ENCODE data around the gene PRH2.
A peak's percentile ranks its signal among the peaks of the same experiment; 100 is the strongest.

The PRH2 gene

DNA sequence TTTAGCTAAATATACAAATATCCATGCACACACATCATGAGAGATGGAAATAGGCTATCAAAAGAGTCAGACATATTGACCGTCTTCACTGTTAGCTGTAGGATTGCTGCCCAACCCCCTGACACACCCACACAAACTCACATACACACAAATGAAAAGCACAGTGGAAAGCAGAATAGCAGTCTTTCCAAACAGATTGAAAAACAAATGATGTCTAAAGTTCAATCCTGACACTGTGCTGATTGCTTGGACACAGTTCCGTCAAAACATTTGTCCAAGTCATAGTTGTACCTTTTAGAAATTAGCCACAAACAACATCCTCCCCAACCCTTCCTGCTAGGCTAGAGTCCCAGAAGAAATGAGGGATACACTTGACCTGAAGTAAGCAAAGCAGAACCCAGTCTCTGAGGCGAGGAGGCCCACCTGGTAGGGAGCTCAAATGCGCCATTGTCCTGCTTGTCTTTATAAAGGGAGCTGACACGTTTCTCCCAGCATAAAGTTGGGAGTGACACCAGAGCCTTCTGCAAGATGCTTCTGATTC, at the start of gene PRH2:
TSS of gene PRH2 (plus strand) at position 491 of the 541 bp plus-strand sequence. CDS start at position 529, 38 bp downstream.
- DNase-seq: no peak

DNA sequence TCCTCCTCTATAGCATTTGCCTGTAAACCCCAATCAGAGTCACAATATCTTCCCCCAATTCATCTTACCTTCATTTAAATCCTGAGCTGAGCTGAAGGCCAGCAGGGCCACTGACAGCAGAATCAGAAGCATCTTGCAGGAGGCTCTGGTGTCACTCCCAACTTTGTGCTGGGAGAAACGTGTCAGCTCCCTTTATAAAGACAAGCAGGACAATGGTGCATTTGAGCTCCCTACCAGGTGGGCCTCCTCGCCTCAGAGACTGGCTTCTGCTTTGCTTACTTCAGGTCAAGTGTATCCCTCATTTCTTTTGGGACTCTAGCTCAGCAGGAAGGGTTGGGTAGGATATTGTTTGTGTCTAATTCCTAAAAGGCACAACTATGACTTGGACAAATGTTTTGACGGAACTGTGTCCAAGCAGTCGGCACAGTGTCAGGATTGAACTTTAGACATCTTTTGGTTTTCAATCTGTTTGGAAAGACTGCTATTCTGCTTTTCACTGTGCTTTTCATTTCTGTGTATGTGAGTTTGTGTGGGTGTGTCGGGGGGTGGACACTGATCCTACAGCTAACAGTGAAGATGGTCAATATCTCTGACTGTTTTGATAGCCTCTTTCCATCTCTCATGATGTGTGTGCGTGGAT, 44.8 kb upstream of the PRH2 start, which contains the start of gene PRH1:
TSS of gene PRH1 (minus strand) at position 170 of the 640 bp plus-strand sequence. CDS start at position 132, 38 bp downstream.
- no peak for DNase-seq

DNA sequence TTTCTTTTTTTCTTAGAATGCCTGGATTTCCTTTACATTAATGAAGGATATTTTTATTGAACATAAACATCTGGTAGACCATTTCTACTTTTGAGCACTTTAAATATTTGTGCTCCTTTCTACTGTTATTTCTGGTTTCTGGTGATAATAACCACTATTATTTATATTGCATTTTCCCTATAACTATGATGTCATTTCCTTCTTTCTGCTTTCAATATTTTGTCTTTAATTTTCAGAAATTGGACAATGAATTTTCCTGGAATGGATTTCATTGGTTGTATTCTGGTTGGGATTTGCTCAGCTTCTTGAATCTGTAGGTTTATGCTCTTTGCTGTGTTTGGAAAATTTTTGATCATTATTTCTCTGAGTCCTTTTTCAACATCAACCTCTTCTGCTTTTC, 39.8 kb upstream of the PRH2 start:
- no peak for DNase-seq

DNA sequence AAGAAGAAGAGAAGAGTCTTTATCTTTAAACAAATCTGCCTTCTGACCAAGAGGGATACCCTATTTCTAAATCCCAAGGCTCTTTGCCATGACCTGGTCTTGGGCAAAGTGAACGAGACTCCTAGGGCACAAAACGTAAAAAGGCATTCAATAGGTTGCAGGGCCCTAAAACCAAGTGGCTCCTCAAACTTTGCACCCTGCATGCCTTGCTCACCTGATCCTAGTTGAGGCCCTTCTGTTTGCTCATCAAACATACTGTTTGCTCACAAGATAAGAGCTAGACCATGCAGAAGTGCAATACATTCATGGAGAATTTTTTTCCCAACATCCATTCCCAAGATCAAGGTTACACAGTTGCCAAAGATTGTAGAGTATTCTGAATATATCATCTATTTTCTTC, 37.1 kb upstream of the PRH2 start:
- peak; percentile 22 for DNase-seq

DNA sequence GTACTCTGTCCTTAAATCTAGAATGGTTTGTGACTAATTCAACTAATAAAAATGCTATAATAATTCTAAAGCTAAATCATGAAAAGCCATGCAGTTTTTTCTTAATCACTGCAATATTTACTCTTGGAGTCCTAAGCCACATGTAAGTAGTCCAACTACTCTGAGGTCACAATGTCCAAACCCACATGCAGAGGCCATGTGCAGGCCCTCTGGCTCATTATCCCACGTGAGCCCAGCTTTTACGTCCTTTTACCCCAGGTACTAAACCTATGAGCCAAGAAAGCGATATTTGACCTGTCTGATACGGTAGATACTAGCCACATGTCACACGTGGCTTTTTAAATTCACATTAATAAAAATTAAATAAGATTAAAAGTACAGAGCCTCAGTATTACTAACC, 32.2 kb upstream of the PRH2 start:
- no peak for DNase-seq

DNA sequence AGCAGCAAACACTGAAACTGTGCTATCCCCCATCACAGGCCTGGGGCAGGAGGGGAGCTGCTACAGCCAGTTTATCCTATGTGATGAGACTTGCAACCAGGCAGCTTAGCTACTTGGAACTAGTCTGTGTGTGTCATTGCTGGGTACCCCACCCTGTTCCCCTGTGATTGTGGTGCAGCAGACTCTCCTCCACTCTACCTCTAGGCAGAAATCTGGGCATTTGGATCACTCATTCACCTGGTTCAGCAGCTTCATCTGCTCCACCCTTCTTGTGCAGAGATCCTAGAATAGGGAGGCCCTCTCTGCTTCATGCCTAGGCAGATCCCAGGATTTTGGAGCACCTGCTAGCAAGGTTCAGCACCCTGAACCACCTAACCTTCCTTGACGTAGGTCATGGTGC, 28.5 kb upstream of the PRH2 start:
- DNase-seq: no peak

DNA sequence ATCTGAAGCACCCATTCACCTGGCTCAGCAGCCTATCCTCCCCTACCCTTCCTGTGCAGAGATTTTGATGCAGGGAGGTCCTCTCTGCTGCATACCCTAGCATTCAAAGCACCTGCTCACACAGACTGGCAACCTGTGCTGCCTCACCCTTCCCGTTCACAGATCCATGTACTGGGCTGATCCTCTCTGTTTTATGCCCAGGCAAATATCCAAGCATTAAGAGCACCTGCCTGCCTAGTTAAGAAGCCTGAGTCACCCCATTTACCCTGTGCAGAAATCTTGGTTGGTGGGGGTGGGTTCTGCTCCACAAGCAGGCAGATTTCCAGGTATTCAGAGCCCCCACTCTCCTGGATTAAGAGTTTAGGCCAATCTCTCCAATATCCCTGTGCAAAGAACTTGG, 28.1 kb upstream of the PRH2 start:
- DNase-seq: no peak

DNA sequence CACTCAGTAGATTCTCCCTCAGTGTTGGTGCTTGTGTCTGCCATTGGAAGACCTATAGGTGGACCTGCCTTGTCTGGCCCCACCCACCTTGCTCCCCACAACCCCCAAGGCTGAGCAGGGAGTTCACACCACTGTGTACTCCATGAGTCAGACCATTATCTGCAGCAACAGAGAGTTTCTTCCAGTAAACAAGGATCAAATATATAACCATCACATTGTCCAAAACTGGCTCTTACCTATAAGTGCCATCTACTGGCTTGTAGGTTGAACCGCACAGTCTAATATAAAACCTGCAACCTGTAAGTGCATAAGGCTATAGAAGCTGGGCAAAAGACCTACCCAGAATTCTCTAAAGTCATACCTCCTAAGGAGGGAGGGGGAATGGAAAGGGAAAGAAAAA, 27.6 kb upstream of the PRH2 start:
- DNase-seq: no peak

DNA sequence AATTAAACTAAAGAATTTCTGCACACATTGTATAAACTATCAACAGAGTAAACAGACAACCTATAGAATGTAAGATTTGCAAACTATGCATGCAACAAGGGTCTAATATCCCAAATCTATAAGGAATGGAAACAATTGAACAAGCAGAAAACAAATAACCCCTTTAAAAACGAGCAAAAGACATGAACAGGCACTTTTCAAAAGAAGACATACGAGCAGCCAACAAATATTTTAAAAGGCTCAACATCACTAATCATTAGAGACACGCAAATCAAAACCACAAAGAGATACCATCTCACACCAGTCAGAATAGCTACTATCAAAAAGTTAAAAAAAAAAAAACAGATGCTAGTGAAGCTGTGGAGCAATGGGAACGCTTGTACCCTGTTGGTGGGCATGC, 24.4 kb upstream of the PRH2 start:
- no peak for DNase-seq

DNA sequence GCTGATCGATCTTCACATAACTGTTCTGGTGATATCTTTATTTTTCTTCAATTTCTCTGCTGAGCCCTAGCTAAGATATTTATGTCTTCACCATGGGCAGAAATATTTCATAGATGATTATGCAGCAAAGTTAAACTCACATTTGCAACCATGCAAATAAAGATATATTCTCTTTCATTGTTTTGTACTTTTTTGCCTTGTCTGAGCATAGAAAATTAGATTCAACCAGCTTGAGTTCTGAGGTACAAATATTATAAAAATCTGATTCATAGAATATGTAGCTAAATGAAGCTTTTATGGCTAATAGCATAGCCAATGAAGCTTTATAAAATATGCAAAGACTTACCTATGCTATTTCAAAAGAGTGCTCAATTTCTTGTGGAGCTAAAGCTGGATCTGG, 19.6 kb upstream of the PRH2 start, which contains the start of gene TAS2R13:
TSS of gene TAS2R13 (minus strand) at position 101 of the 400 bp plus-strand sequence. CDS start 264 bp downstream, outside the sequence.
- DNase-seq: no peak

DNA sequence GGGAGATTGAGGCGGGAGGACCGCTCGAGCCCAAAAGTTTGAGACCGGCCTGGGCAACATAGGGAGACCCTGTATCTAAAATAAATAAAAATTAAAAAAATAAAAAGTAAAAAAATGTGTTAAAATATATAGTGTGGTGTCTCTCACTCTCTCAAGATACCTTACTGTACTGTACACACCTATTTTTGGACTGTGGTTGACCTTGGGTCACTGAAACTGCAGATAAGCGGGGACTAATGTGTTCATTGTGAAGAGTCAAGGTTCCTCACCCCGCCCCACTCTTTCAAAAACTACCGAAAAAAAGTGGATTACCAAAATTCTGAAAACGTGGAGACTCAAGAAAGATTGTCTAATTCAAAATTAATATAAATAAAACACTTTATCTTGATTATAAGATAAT, 18.7 kb upstream of the PRH2 start:
- no peak for DNase-seq

DNA sequence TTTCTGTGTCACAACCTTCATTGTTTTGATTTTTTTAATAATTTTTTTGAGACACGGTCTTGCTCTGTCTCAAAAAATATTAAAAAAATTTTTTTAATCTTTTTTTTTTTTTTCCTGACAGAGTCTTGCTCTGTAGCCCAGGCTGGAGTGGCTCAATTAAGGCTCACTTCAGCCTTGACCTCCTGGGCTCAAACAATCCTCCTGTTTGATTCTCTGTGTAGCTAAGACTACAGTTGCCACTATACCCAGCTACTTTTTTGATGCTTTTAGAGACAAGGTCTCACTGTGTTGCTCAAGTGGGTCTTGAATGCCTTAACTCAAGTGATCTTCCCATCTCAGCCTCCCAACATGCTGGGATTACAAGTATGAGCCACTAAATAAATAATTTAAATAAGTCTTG, 9.2 kb upstream of the PRH2 start:
- DNase-seq: no peak

DNA sequence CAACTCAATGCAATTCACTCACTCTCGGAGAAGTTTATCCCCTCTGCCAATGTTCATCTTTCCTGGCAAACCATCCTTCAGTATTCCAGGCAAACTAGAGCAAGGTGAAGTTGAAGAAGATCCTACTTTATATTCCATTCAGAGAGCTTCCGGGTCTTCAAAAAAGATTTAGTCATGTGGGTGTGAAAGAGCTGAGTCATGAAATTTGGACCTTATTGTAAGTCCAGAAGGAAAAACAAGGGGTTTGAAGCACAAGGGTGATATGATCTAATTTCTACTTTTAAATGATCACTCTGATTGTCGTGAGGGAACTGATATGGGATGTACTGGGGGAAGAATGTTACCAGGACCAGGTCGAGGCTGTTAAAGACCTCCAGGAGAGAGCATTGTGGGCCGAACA, 2.8 kb upstream of the PRH2 start:
- no peak for DNase-seq

DNA sequence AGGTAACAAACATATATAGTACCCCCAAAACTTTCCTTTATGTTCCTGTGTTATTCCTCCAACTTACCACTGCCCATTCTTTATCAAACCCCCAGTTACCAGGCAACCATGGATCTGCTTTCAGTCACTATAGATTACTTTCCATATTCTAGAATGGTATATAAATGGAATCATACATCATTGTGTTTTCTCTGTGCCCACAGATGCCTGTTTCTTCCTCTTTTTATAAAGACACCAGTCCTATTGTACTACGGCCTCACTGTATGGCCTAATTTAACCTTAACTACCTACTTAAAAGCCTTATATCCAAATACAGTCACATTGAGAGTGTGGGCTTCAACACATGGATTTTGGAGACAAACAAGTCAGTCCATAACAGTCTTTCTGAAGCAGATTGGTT, 7.5 kb downstream of the PRH2 start:
- DNase-seq: no peak

DNA sequence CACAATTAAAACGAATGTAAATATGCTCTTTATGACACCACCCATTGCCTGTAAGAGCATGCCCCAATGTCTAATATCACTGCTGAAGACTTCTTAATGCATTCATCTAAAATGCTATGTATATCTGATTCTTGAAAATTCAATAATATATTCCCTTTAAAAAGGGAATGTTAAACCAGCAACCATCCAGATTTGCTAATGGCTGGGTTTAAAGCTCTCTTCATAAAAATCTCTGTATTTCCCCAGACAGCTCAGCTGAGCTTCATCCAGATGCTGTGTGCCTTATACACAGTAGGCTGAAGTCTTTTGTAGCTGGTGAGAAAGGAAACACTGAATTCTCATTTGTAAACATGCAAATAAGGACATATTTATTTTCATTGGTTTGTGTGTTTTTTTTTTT, 10.1 kb downstream of the PRH2 start, which contains the start of gene TAS2R14:
TSS of gene TAS2R14 (minus strand) at position 101 of the 400 bp plus-strand sequence. CDS start at position 45, 56 bp downstream.
- DNase-seq: no peak

DNA sequence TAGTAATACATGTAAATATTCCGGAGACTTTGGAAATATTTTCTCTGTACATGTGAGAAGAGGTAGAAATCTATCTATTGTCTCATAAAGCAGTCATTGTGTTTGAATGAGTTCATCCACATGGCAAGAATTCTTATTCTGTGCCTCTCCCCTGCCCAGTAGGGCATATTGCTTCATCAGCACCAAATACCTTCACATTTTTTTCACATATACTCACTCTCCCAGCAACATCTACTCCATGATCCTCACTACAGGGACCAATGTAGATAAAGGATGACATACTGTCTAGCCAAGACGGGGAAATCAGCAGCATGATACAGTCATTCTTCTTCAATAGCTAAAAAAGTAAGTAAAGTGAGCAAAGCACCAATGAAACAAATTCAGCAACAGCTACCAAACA, 11.4 kb downstream of the PRH2 start:
- DNase-seq: no peak

DNA sequence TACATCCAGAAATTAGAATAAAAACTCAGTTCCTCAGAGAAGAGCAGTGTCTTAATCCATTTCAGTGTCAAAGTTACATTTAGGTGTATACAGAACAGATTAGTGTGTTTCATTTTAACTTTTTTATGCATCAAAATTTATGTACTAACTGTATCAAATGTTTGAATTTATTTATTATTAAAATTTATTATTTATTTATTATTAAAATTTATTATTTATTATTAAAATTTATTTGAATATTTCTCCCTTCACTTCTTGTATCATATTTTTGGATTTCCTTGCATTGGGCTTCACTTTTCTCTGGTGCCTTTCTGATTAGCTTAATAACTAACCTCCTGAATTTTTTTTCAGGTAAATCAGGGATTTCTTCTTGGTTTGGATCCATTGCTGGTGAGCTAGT, 12.3 kb downstream of the PRH2 start:
- DNase-seq: no peak

DNA sequence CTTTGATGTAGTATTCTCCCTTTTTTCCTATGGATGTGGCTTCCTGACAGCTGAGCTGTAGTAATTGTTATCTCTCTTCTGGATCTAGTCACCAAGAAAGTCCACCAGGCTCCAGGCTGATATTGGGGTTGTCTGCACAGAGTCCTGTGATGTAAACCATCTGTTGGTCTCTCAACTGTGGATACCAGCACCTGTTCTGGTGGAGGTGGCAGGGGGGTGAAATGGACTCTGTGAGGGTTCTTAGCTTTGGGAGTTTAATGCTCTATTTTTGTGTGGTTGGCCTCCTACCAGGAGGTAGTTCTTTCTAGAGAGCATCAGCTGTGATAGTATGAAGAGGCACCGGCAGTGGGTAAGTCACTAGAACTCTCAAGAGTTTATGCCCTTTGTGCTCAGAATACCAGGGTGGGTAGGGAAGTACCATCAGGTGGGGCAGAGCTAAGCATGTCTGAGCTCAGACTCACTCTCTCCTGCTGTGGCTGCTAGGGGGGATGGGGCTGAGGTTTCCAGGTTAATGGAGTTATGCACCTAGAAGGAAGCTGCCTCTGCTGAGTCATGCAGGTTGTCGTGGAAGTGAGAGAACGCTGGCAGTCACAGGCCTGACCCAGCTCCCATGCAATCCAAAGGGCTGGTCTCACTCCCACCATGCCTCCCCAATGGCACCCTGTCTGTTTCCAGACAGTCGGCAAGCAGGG, 13.0 kb downstream of the PRH2 start:
- DNase-seq: no peak

DNA sequence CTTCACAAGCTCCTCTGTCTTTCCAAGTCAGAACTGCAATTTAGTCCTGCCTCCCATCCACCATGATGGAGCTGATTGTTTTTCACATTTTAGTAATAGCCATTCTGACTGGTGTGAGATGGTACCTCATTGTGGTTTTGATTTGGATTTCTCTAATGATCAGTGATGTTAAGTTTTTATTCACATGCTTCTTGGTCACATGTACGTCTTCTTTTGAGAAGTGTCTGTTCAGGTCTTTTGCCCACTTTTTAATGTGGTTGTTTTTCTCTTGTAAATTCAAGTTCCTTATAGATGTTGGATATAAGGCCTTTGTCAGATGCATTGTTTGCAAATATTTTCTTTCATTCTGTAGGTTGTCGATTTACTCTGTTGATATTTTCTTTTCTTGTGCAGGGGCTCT, 14.1 kb downstream of the PRH2 start:
- no peak for DNase-seq

DNA sequence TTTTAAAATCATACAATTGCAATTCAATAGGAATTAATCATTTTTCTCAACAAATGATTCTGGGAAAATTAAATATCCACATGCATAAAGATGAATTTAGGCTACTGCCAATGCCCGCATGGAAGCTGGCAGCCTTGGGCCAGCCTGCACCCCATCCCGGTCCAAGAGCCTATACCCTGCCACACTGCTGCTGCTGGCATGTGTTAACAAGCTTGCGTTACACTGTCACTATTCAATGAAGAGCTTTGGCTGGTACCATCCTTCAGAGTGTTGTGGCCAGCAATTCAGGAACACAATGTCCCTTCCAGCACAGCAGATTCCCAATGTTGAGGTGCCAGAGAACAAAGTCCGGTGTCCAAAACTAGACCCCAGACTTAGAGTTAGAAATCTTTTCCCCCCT, 23.6 kb downstream of the PRH2 start:
- no peak for DNase-seq

DNA sequence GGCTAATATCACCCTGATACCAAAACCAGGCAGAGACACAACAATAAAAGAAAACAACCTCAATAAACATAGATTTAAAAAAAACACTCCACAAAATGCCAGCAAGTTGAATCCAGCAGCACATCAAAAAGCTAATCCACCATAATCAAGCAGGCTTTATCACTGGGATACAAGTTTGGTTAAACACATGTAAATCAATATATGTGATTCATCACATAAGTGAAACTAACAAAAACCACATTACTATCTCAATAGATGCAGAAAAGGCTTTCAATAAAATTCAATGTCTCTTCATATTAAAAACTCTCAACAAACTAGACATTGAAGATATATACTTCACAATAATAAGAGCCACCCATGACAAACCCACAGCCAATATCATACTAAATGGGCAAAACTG, 27.0 kb downstream of the PRH2 start:
- DNase-seq: no peak

DNA sequence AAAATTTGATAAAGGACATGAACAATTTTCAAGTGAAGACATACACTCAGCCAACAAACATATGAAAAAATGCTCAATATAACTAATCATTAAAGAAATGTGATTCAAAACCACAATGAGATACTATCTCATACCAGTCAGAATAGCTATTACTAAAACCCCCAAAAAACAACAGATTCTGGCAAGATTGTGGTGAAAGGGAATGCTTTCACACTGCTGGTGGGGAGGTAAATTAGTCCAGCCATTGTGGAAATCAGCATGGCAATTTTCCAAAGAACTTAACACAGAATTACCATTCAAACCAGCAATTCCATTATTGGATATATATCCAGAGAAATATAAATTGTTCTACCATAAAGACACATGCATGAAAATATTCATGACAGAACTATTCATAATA, 28.7 kb downstream of the PRH2 start:
- no peak for DNase-seq

DNA sequence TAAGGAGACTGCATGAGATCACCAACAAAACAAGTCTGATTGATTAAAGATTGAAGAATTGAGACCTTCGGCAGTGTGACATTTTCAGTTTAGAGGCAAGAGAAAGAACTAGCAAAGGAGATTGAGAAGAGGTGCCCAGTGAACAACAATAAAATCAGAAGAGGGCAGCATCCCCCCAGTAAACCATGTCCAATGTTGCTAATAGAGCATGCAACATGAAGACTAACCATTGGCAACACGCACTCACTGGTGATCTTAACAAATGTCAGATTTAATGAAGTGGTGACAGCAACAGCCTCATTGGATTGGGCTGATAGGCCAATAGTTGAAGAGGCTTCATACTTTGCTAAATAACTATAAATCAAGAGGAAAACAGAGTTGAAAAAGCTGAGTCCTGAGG, 30.8 kb downstream of the PRH2 start:
- no peak for DNase-seq

DNA sequence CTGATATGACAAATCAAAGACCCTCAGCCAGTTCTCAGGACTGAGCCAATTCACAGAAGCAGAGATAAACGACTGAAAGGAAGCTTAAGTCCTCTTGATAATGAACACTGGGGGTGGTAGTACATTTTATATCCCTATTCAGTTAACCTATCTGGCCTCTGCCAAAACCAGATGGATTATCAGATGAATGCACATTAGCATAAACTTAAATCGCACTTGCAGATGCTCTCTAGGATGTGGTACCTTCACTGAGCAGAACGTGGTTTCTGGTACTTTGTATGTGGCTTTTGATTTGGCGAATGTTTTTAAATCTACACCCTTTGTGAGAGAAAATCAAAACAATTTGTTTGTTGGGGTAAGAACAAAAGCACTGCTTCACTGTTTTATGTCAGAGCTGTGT, 31.2 kb downstream of the PRH2 start:
- DNase-seq: no peak
